ENCODE measurements around the gene SPATA2L.
A peak's percentile ranks its signal among the peaks of the same experiment; 100 is the strongest.

The SPATA2L gene

GRCh38 chr16:89732142-89732917 is 30.8 kb upstream of the SPATA2L start:
- Histone ChIP-seq H3K4me3 (ENCODE audit: low read depth in 1 of 2, low read length in 1 of 2) (no peak overlapping the region), H3K27me3 (no peaks in the 10 kb centered on the region), H3K27ac (no peak overlapping the region), H3K4me1 (ENCODE audit: control insufficient read depth in 1 of 2, insufficient read depth in 1 of 2, low read depth in 1 of 2, low read length in 1 of 2) (no peaks in the 10 kb centered on the region), H3K36me3 (peaks cover 100% of the 10 kb centered on the region), H3K9me3 (no peaks in the 10 kb centered on the region)
- TF ChIP-seq CTCF (IDR thresholded peaks at IDR 0.05): no peak

DNA sequence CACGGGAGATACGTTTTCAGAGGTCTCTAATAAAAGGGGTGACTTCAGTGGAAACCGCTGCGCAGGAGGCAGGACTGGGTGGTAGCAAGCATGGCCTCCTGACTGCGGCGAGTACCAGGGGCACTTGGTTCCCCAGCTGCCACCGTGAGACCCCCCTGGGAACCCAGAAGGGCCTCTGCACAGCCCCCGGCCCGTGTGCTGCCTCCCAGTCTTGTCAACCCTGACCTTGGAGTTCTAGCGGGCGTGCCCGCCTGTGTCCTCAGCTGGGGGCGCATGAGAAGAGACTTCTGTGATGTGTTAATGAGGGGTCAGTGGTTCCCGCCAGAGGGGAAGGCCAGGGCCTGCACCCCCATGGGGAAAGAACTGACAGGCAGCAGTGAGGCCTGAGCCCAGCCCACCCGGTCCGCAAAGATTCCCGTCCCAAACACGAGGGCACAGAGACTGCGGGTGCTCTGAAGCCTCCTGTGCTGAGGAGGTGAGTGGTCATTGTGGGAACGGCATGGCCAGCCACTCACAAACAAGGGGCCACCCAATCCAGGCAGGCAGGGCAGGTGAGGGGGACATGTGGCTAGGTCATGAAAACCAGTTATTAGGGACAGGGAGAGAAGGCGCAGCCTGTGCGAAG is 29.2 kb upstream of the SPATA2L start:
- Histone ChIP-seq H3K36me3 (peaks cover 100% of the 10 kb centered on the region), H3K4me3 (ENCODE audit: low read depth in 1 of 2, low read length in 1 of 2) (no peak overlapping the region), H3K27ac (peak overlapping the region; percentile 13), H3K9me3 (no peaks in the 10 kb centered on the region), H3K27me3 (no peaks in the 10 kb centered on the region), H3K4me1 (ENCODE audit: control insufficient read depth in 1 of 2, insufficient read depth in 1 of 2, low read depth in 1 of 2, low read length in 1 of 2) (no peaks in the 10 kb centered on the region)
- no peak for TF ChIP-seq CTCF (IDR thresholded peaks at IDR 0.05)

DNA sequence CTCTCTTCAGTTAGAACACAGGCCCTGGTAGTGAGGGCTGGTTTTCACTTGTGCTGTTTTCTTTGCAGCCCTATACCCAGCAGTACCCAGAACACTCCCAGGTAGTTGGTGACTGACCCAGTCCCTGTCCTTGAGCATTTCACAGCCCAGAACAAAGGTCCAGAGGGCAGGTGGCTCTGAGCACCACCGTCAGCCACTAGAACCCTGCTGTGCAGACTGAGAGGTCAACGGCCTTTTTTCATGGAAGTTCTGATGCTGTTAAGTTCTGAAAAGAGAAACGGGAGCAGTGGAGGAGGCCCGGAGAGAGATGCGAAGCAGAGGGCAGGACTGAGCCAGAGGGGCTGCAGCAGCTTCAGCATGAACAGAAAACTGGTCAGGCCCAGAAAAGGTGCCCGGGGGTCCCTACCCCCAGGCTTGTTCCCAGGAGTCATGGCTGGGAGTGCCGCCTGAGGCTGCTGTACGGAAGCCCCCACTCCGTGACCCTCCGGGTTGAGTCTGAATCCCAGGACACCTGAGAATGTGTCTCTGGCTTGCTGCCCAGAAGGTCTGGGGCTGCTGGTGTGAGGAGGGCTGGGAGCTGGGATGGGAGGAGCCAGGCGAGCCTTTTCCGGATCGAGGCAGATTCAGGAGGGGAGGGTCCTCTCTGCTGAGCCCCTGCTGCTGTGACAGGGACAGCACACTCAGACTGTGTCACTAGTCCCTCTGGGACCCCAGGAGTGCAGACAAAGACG is 28.5 kb upstream of the SPATA2L start:
- Histone ChIP-seq H3K27me3 (no peaks in the 10 kb centered on the region), H3K36me3 (peaks cover 100% of the 10 kb centered on the region), H3K9me3 (no peaks in the 10 kb centered on the region), H3K4me1 (ENCODE audit: control insufficient read depth in 1 of 2, insufficient read depth in 1 of 2, low read depth in 1 of 2, low read length in 1 of 2) (peaks cover 0 to 5% of the 10 kb centered on the region in 2 experiments), H3K27ac (peak overlapping the region; percentile 33), H3K4me3 (ENCODE audit: low read depth in 1 of 2, low read length in 1 of 2) (no peak overlapping the region)
- TF ChIP-seq CTCF (IDR thresholded peaks at IDR 0.05): no peak

GRCh38 chr16:89729293-89729692 is 27.8 kb upstream of the SPATA2L start:
- no peaks in the 10 kb centered on the region for H3K27me3 ChIP-seq
- no peak for TF ChIP-seq CTCF (IDR thresholded peaks at IDR 0.05)
- H3K9me3 ChIP-seq: no peaks in the 10 kb centered on the region
- peak overlapping the region; percentile 33 for H3K27ac ChIP-seq
- H3K36me3 ChIP-seq: peaks cover 100% of the 10 kb centered on the region
- peaks cover 4 to 12% of the 10 kb centered on the region in 2 experiments for H3K4me1 ChIP-seq (ENCODE audit: control insufficient read depth in 1 of 2, insufficient read depth in 1 of 2, low read depth in 1 of 2, low read length in 1 of 2)
- no peak overlapping the region for H3K4me3 ChIP-seq (ENCODE audit: low read depth in 1 of 2, low read length in 1 of 2)

DNA sequence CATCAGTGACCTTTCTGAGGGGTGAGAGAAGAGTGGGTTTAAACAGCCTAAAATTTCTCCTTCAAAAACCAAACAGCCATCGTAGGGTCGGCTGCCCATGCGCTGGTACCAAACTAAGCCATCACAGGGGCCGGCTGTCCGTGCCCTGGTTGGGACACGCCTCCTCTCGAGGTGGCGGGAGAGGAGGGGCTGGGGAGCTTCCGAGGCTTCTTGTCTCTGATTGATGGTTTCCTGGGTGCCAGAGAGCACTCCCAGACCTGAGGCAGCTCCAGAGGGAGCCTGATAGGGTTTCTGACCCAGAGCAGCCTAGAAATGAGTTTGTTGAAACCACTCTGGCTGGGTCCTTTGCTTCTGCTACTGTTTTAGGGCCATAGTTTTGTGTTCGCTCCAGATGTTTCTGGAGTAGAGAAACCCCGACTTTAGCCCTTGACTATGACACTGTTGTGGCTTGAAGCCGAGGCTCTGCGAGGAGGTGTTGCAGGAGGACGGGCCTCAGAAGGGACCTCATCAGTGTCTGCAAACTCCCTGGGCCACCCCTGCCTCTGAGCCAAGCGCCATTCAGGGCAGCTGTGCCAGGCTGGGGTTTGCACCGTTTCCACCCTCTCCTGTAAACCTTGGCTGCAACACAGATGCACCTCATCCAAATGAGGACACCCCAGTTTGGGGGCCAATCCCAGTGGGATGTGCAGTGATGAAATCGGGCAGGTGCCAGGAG is 26.1 kb upstream of the SPATA2L start:
- no peaks in the 10 kb centered on the region for H3K9me3 ChIP-seq
- H3K27ac ChIP-seq: peak overlapping the region; percentile 42
- peaks cover 22 to 29% of the 10 kb centered on the region in 2 experiments for H3K4me1 ChIP-seq (ENCODE audit: control insufficient read depth in 1 of 2, insufficient read depth in 1 of 2, low read depth in 1 of 2, low read length in 1 of 2)
- no peak overlapping the region for H3K4me3 ChIP-seq (ENCODE audit: low read depth in 1 of 2, low read length in 1 of 2)
- H3K36me3 ChIP-seq: peaks cover 100% of the 10 kb centered on the region
- H3K27me3 ChIP-seq: no peaks in the 10 kb centered on the region
- no peak for TF ChIP-seq CTCF (IDR thresholded peaks at IDR 0.05)
